IPS DF 6.9 (cell line): ENCODE results near the gene ZNF761.
A peak's percentile ranks its signal among the peaks of the same experiment; 100 is the strongest.
"Not testable (repeated sequence)": the region's sequence is repeated elsewhere in the genome, so short reads cannot be mapped to it uniquely, and the experiment has no call there.

Experiments
- DNase-seq: peaks from one replicate; pipeline ENCODE4 v3.0.0-alpha.2; 2013; ENCODE audit warnings: low read depth, low spot score
- H3K27ac ChIP-seq: one replicate; pipeline ENCODE4 v1.5.1; 2013; ENCODE audit warnings: low read length, control low read depth
- H3K27me3 ChIP-seq: 2 replicates; pipeline ENCODE4 v1.6.1; 2013; ENCODE audit warnings: mild to moderate bottlenecking, low read length; ENCODE audit not compliant: control insufficient read depth, insufficient read depth
- H3K36me3 ChIP-seq: 2 replicates; pipeline ENCODE4 v1.6.1; 2013; ENCODE audit warnings: low read length; ENCODE audit not compliant: control insufficient read depth, insufficient read depth
- H3K4me1 ChIP-seq: 2 replicates; pipeline ENCODE4 v1.6.1; 2013; ENCODE audit warnings: low read length; ENCODE audit not compliant: control insufficient read depth, insufficient read depth
- H3K4me3 ChIP-seq: 2 replicates; pipeline ENCODE4 v1.5.1; 2013; ENCODE audit warnings: mild to moderate bottlenecking, low read length
- H3K9me3 ChIP-seq: 2 replicates; pipeline ENCODE4 v1.6.1; 2013; ENCODE audit warnings: low read length, inconsistent platforms; ENCODE audit not compliant: control insufficient read depth, insufficient read depth
- WGBS: extraction: QIAGEN DNeasy Blood & Tissue Kit; methylation state at CpG from one replicate; pipeline ENCODE4 v1.1.7; 2013; ENCODE audit warnings: mixed read lengths, missing lambda C conversion rate; ENCODE audit not compliant: insufficient read length, insufficient coverage; 5-methylcytosine and 5-hydroxymethylcytosine counted together

The ZNF761 gene

DNA sequence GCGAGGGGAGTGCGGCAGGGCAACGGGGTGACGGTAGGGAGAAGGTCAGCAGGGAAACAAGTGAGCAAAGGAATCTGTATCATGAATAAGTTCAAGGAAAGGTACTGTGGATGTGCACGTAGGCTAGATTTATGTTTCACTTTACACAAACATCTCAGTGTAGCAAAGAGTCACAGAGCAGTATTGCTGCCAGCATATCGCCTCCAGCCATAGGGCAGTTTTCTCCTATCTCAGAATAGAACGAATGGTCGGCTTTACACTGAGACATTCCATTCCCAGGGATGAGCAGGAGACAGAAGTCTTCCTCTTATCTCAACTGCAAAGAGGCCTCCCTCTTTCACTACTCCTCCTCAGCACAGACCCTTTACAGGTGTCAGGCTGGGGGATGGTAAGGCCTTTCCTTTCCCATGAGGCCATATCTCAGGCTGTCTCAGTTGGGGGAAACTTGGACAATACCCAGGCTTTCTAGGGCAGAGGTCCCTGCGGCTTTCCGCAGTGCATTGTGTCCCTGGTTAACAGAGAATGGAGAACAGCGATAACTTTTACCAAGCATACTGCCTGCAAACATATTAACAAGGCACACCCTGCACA lies 28.4 kb downstream of the ZNF761 start:
- not testable (repeated sequence) for H3K9me3 ChIP-seq, H3K27ac ChIP-seq, H3K27me3 ChIP-seq, H3K4me1 ChIP-seq, DNase-seq, H3K4me3 ChIP-seq
- H3K36me3 ChIP-seq, result peaks cover 14% of the 10 kb centered on the region; the same call in 1 of the 2 replicates
- no CpG with 5 or more reads among the region's 11 CpGs for WGBS

GRCh38 chr19:53461866-53462265 lies 30.1 kb downstream of the ZNF761 start:
- Histone ChIP-seq H3K4me1 (no peaks in the 10 kb centered on the region), H3K27ac (no peak overlapping the region), H3K9me3 (peaks cover under 1% of the 10 kb centered on the region; the same call in 1 of the 2 replicates), H3K4me3 (no peak overlapping the region), H3K36me3 (peaks cover 1% of the 10 kb centered on the region; the same call in 1 of the 2 replicates), H3K27me3 (no peaks in the 10 kb centered on the region)
- no CpG with 5 or more reads among the region's 6 CpGs for WGBS
- DNase-seq, result no peak

DNA sequence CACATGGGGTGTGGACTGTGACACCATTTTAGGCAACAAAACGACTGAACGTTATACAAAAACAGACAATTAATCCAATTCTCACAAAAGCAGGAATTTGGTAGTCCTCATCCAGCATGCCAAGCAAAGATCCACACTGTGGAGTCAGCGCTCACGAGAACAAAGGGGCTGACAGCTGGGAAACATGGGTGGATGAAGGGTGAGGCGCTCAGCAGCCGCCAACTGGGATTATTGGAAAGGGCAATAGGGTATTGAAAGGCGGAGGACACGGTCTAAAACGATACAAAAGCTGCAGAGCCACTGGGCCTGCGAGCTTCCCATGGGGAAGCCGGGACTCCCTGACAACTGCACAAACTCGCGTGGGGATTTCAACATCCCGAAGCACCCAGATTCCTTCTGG lies 31.1 kb downstream of the ZNF761 start:
- Histone ChIP-seq H3K4me3 (peak overlapping the region; percentile 43; the same call in 1 of the 2 replicates), H3K27me3 (no peaks in the 10 kb centered on the region), H3K4me1 (no peaks in the 10 kb centered on the region), H3K36me3 (no peaks in the 10 kb centered on the region), H3K9me3 (no peaks in the 10 kb centered on the region), H3K27ac (no peak overlapping the region)
- no peak for DNase-seq
- WGBS, result no CpG with 5 or more reads among the region's 14 CpGs

GRCh38 chr19:53463263-53463662 lies 31.5 kb downstream of the ZNF761 start:
- Histone ChIP-seq H3K4me3 (peak overlapping the region; percentile 43; the same call in 1 of the 2 replicates), H3K9me3 (no peaks in the 10 kb centered on the region), H3K27ac (no peak overlapping the region), H3K36me3 (no peaks in the 10 kb centered on the region), H3K4me1 (no peaks in the 10 kb centered on the region), H3K27me3 (no peaks in the 10 kb centered on the region)
- no CpG with 5 or more reads among the region's 19 CpGs for WGBS
- DNase-seq, result peak; percentile 41

- H3K27me3 ChIP-seq, result no peaks in the 10 kb centered on the region
- H3K9me3 ChIP-seq, result no peaks in the 10 kb centered on the region
- H3K4me3 ChIP-seq, result peak overlapping the region; percentile 88
- no CpG with 5 or more reads among the region's 31 CpGs for WGBS
- H3K4me1 ChIP-seq, result no peaks in the 10 kb centered on the region; the same call in 1 of the 2 replicates
- no peak for DNase-seq
- no peaks in the 10 kb centered on the region for H3K36me3 ChIP-seq
- no peak overlapping the region for H3K27ac ChIP-seq
Observed at GRCh38 chr19:53466726-53467484, 35.1 kb downstream of the ZNF761 start.

- peak within 1 kb of the TSS; percentile 88 for H3K4me3 ChIP-seq
- H3K9me3 ChIP-seq, result no peaks in the 10 kb centered on the region
- no peaks in the 10 kb centered on the region; the same call in 1 of the 2 replicates for H3K4me1 ChIP-seq
- no peaks in the 10 kb centered on the region for H3K36me3 ChIP-seq
- no peak within 1 kb of the TSS for H3K27ac ChIP-seq
- peak; percentile 77 for DNase-seq
- no CpG with 5 or more reads among the region's 55 CpGs for WGBS
- H3K27me3 ChIP-seq, result no peaks in the 10 kb centered on the region
Observed at GRCh38 chr19:53467485-53468262, 35.9 kb downstream of the ZNF761 start, which contains the start of gene ZNF813. Gene ZNF813, plus strand, starts transcription at chr19:53467733. Its CDS starts 16,090 bp downstream, at chr19:53483823.

DNA sequence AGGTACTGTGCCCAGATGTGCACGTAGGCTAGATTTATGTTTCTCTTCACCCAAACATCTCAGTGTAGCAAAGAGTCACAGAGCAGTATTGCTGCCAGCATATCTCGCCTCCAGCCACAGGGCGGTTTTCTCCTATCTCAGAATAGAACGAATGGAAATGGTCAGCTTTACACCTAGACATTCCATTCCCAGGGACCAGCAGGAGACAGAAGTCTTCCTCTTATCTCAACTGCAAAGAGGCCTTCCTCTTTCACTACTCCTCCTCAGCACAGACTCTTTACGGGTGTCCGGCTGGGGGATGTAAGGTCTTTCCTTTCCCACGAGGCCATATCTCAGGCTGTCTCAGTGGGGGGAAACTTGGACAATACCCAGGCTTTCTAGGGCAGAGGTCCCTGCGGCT lies 36.8 kb downstream of the ZNF761 start:
- not testable (repeated sequence) for H3K27ac ChIP-seq, H3K36me3 ChIP-seq, H3K4me1 ChIP-seq, DNase-seq, H3K27me3 ChIP-seq, H3K9me3 ChIP-seq
- no CpG with 5 or more reads among the region's 8 CpGs for whole genome bisulfite sequencing
- H3K4me3 ChIP-seq, result peak overlapping the region; percentile 88; the same call in 1 of the 2 replicates

GRCh38 chr19:53471916-53472315 lies 40.1 kb downstream of the ZNF761 start:
- no peak overlapping the region for H3K27ac ChIP-seq
- H3K36me3 ChIP-seq, result no peaks in the 10 kb centered on the region; the same call in 1 of the 2 replicates
- no peak for DNase-seq
- no peak overlapping the region for H3K4me3 ChIP-seq
- no peaks in the 10 kb centered on the region; the same call in 1 of the 2 replicates for H3K4me1 ChIP-seq
- H3K9me3 ChIP-seq, result no peaks in the 10 kb centered on the region
- WGBS, result no CpG with 5 or more reads among the region's 7 CpGs
- H3K27me3 ChIP-seq, result no peaks in the 10 kb centered on the region

GRCh38 chr19:53474832-53475231 lies 43.0 kb downstream of the ZNF761 start:
- not testable (repeated sequence) for H3K36me3 ChIP-seq, DNase-seq, H3K4me1 ChIP-seq, H3K9me3 ChIP-seq, H3K27me3 ChIP-seq, H3K27ac ChIP-seq, H3K4me3 ChIP-seq
- WGBS, result no CpG with 5 or more reads among the region's 1 CpG

DNA sequence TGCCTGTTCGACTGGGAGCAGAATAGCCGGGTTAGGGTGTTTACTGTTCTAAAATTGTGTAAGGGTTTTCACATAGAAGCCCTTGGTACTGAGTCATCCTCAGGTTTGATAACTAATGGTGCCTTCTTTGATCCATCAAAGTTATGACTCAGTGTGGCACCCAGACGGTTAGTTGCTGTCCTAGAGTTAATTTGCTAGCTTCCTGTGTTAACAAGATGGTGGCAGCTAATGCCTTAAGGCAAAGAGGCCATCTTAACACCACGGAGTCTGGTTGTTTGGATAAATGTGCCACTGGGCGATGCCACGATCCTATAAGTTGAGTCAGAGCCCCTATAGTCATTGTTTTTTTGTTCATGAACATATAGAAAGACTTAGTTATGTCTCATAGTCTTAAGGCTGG lies 43.7 kb downstream of the ZNF761 start:
- H3K4me1 ChIP-seq, H3K36me3 ChIP-seq, H3K27ac ChIP-seq, DNase-seq, H3K4me3 ChIP-seq, H3K27me3 ChIP-seq, H3K9me3 ChIP-seq: not testable (repeated sequence)
- WGBS, result no CpG with 5 or more reads among the region's 6 CpGs
